Hepatic stellate cell (primary cell): ENCODE data around the gene DND1.
"Not testable (repeated sequence)": the region's sequence is repeated elsewhere in the genome, so short reads cannot be mapped to it uniquely, and the experiment has no call there.

Source experiments
- DNase-seq: peaks from one replicate; pipeline ENCODE4 v3.0.0; 2011; ENCODE audit warnings: low spot score

Gene DND1

DNA sequence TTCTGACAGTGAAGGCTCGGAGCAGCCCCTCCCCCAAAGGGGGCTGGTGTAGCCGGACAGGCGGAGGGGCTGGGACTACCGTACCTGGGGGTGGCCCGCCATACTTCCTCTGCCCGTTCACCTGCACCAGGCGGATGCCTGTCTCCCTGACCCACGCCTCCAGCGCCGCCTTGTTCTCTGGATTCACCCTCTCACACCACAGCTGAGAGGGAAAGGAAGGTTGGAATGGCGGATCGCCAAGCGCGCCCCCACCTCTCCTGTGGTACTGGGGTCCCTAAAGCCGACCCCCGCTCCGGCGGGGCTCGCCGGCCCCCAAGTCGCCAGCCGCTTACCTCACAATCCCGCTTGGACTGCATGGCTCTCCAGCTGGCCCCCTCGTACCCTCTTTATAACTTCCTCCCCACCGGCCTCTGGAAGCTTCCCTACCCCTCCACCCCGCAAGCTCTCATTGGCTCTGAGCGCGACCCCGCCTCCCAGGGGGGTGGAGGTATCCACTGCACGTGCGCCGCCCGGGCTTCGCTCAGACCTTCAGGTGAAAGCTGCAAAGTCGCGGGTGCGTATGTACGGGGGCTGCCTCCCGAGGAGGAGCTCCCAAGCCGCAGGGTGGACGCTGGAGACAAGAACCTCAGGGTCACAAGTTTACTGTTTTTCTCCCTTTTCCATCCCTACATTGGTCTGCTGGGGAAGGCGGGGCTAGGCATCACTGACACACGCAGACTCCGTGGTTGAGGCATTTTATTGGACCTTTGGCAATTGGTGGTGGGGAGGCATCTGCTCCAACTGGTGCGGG lies at the start of gene DND1:
DND1 (minus strand) TSS at position 390 of the 790 bp plus-strand sequence; CDS start at position 356, 34 bp downstream.
- no peak for DNase-seq

- DNase-seq, result not testable (repeated sequence)
Observed at GRCh38 chr5:140721395-140721794, 48.0 kb upstream of the DND1 start.

- not testable (repeated sequence) for DNase-seq
Observed at GRCh38 chr5:140720738-140721137, 47.4 kb upstream of the DND1 start.

- no peak for DNase-seq
Observed at GRCh38 chr5:140718266-140718592, 44.9 kb upstream of the DND1 start.

- DNase-seq, result not testable (repeated sequence)
Observed at GRCh38 chr5:140716238-140716637, 42.9 kb upstream of the DND1 start.

- DNase-seq, result no peak
Observed at GRCh38 chr5:140713562-140714094, 40.3 kb upstream of the DND1 start.

DNA sequence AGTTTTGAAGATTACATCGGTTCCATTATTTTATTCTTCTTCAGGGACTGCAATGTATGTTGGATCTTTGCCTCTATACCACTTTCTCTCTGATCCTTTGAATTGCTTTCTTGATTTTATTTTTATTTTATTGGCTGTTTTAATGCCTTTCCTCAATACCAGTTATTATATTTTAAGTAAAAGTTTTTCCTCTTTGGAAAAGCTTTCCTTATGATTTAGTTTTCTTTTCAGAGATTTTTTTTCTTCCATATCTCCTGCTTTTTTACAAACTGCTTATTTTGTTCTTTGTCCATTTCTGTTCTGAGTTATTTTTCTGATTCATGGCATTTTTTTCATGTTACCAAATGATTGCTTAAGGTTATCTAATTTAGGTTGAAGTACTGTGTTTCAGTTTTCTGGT lies 38.4 kb upstream of the DND1 start:
- no peak for DNase-seq

GRCh38 chr5:140710899-140711552 lies 37.6 kb upstream of the DND1 start:
- DNase-seq, result peak; percentile 83

GRCh38 chr5:140708787-140709186 lies 35.4 kb upstream of the DND1 start:
- DNase-seq, result not testable (repeated sequence)

DNA sequence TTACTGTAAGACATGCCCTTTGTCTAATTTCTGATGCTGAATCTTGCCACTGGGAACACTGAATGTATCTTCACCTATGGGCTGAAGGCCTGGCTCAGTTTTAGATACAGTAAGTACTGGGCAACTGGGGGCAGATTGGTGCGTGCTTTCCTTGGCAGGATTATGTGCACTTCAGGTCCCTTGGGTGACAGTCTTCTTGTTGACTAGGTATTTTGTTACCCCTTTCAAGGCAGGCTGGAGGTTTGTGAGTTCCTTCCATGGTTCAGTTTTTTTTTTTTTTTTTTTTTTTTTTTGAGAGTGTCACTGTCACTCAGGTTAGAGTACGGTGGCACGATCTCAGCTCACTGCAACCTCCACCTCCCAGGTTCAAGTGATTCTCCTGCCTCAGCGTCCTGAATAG lies 34.4 kb upstream of the DND1 start:
- DNase-seq, result no peak

GRCh38 chr5:140700177-140701144 lies 27.1 kb upstream of the DND1 start, which contains the start of gene ZMAT2:
Gene ZMAT2, plus strand, starts transcription at chr5:140700447. Its CDS starts 14 bp downstream, at chr5:140700461.
- peak; percentile 91 for DNase-seq

GRCh38 chr5:140696891-140697492 lies 23.6 kb upstream of the DND1 start:
- DNase-seq, result no peak

DNA sequence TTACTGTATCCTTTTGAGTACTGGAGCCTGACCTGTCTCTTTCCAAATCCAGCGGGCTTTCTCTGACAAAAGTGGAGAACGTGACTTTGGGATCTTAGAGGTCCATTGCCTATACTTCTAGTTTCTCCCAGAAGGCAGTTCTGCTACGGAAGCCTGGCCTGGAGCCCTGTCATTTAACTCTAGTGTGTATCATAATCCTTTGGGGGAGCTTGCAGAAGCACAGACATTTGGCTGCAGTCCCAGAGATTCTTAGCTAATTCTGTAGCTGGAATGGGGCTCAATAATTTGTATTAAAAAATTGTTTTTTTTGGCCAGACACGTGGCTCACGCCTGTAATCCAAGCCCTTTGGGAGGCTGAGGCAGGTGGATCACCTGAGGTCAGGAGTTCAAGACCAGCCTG lies 20.9 kb upstream of the DND1 start:
- DNase-seq, result no peak

DNA sequence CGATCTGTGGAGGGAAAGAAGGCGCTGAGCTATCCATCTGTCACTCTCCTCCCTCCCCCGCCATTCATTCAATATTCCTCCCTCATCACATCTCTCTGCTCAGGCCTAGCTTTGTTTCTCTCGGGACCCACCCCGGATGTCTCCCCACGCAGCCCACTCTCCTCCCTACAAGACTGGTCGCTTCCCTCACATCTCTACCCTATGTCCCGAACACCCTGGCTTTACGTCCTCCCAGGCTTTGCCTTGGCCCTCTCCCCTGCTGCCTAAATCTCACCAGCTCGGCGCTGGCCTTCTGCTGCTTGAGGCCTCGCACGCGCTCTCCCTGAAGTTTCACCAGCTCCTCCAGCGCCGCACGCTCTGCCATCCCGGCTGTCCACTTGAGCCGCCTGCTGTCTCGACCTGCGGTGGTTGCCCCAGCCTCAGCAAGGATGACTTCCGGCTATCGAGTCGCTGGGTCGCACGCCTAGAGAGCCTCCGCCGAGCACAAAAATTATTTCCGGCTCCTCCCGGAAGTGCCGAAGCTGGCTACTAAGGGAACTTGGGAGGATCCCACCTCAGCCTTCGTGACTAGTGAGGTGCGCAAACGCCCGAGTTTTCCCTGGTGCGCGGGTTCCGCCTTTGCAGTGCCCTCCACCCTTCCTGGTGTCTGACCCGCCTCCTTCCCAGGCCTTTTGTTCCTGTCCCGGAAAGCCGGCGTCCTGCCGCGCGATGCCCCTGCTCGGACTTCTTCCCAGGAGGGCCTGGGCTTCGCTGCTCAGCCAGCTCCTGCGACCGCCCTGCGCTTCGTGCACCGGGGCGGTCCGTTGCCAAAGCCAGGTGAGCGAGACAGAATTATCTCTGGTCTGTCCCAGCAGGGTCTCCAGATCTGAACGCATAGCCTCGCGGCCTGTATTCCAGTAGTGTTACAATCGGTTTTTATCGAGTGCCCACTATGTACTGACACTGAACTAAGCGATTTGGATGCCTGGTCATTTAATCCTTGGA lies 17.9 kb upstream of the DND1 start, which contains the start of the genes HARS1 and HARS2:
HARS1 (minus strand) TSS at position 430 of the 984 bp plus-strand sequence; CDS start at position 364, 66 bp downstream.
HARS2 (plus strand) TSS at position 515 of the 984 bp plus-strand sequence; CDS start at position 709, 194 bp downstream.
- DNase-seq, result peak; percentile 95

- no peak for DNase-seq
Observed at GRCh38 chr5:140690376-140690932, 17.1 kb upstream of the DND1 start.

- no peak for DNase-seq
Observed at GRCh38 chr5:140678993-140679392, 5.6 kb upstream of the DND1 start.

GRCh38 chr5:140677947-140678346 lies 4.6 kb upstream of the DND1 start:
- DNase-seq, result no peak

GRCh38 chr5:140674629-140675028 lies 1.3 kb upstream of the DND1 start:
- no peak for DNase-seq

DNA sequence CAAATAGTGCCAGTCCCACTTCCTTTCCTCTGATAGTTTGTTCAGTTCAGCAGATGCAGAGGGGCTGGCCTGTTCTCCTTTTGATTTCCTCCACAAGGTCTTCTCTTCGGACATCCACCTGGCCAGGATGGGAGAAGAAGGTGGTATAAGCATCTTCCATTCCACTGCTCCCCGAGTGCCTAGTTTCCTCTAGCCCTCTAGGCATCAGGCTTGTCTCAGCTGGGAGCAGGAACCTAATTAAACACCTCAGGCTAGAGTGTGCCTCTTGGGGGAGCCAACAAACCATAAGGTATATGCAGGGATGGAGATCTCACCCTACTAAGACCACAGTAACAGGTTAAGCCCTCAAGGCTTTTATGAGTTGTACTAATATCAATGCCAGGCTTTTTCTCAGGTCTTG lies 835 bp upstream of the DND1 start:
- DNase-seq, result no peak
